Neural crest cell (in vitro differentiated cells): ENCODE data around the gene RIC1. TPM values are rescaled to one million over a fixed set of nuclear protein-coding genes. Genes with fewer than 3 reads are reported as not detected.
"Not testable (repeated sequence)": the region's sequence is repeated elsewhere in the genome, so short reads cannot be mapped to it uniquely, and the experiment has no call there.

Experiments
- DNase-seq: peaks from one replicate; pipeline ENCODE4 v3.0.0; 2021; ENCODE audit warnings: low read depth, mixed read lengths, low spot score
- H3K27ac Mint-ChIP-seq: one replicate; pipeline ENCODE4 v1.8.0; 2021; ENCODE audit warnings: mild to moderate bottlenecking, mixed read lengths; ENCODE audit not compliant: unreplicated experiment
- H3K27me3 Mint-ChIP-seq: 2 replicates; pipeline ENCODE4 v1.8.0; 2021; ENCODE audit warnings: low read depth, mild to moderate bottlenecking, mixed read lengths
- H3K36me3 Mint-ChIP-seq: 2 replicates; pipeline ENCODE4 v1.8.0; 2021; ENCODE audit warnings: low read depth, mild to moderate bottlenecking, mixed read lengths
- H3K4me1 Mint-ChIP-seq: 2 replicates; pipeline ENCODE4 v1.8.0; 2021; ENCODE audit warnings: mixed read lengths
- H3K4me3 Mint-ChIP-seq: one replicate; pipeline ENCODE4 v1.8.0; 2021; ENCODE audit warnings: mild to moderate bottlenecking, mixed read lengths
- H3K9me3 Mint-ChIP-seq: 2 replicates; pipeline ENCODE4 v1.8.0; 2021; ENCODE audit warnings: mixed read lengths
- total RNA-seq: library from RNA; stranded (reverse); gene quantifications from 2 replicates; pipeline ENCODE4 v1.2.1, GENCODE V29; 2021
- TF ChIP-seq, protein P1 (sequence below): fragments of 200-600 bp; sonication (generic); conservative IDR thresholded peaks from 2 replicates; pipeline ENCODE4 v1.5.0; 2021; ENCODE audit warnings: antibody characterized with exemption, mild to moderate bottlenecking

Gene RIC1
- total RNA-seq, 1 donor from 2014 or later: 21.6 TPM

DNA sequence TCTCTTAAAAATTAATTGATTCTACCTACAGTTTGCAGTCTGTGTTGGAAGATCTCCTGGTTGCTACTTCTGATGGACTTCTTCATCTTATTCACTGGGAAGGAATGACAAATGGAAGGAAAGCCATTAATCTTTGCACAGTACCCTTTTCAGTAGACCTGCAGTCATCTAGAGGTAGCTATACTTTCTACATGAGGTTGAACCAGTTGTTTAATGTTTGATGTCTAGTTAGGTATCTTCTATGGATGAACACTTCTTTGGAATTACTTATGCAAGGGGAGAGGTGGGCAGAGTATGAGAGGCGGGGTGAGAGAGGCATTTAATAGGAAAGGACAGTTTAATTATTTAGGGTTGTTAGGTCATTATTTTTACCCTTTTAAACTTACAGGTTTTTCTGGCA lies 91.2 kb downstream of the RIC1 start:
- Mint-ChIP-seq H3K4me3 (no peak overlapping the region), H3K27ac (no peak overlapping the region), H3K27me3 (no peaks in the 10 kb centered on the region), H3K4me1 (no peaks in the 10 kb centered on the region), H3K9me3 (peaks cover 4% of the 10 kb centered on the region), H3K36me3 (peaks cover 51% of the 10 kb centered on the region)
- DNase-seq: no peak
- TF ChIP-seq, protein P1, sequence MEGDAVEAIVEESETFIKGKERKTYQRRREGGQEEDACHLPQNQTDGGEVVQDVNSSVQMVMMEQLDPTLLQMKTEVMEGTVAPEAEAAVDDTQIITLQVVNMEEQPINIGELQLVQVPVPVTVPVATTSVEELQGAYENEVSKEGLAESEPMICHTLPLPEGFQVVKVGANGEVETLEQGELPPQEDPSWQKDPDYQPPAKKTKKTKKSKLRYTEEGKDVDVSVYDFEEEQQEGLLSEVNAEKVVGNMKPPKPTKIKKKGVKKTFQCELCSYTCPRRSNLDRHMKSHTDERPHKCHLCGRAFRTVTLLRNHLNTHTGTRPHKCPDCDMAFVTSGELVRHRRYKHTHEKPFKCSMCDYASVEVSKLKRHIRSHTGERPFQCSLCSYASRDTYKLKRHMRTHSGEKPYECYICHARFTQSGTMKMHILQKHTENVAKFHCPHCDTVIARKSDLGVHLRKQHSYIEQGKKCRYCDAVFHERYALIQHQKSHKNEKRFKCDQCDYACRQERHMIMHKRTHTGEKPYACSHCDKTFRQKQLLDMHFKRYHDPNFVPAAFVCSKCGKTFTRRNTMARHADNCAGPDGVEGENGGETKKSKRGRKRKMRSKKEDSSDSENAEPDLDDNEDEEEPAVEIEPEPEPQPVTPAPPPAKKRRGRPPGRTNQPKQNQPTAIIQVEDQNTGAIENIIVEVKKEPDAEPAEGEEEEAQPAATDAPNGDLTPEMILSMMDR: no peak

DNA sequence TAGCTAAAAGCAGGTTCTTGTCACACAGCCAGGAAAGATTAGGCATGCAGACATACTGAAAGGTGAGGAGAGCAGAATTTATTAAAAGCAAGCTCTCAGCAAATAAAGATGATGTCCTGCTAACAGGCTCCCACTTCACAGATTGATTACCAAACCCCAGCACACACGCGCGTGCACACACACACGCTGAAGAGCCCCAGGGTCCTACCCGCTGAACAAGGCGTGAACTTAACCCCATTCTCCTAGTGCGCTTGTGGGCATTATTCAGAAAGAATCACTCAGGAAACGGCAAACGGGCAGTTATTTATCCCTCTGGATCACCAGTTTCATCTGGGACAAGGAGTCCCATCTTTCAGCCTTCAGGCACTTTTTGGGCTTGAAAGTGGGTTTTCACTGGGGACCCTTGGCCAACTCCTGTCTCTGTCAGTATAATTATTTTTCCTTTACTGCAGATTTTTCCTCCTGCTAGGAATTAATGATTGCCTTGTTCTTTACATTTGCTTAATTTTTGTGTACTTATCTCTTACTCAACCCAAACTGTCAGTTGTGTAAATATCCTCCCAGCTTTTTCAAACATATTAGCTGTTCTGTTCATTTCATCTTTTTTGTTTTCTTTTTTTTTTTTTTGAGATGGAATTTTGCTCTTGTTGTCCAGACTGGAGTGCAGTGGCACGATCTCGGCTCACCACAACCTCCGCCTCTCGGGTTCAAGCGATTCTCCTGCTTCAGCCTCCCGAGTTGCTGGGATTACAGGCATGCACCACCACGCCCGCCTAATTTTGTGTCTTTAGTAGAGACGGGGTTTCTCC lies 92.6 kb downstream of the RIC1 start:
- Mint-ChIP-seq H3K36me3 (peaks cover 57% of the 10 kb centered on the region), H3K27me3 (no peaks in the 10 kb centered on the region)

DNA sequence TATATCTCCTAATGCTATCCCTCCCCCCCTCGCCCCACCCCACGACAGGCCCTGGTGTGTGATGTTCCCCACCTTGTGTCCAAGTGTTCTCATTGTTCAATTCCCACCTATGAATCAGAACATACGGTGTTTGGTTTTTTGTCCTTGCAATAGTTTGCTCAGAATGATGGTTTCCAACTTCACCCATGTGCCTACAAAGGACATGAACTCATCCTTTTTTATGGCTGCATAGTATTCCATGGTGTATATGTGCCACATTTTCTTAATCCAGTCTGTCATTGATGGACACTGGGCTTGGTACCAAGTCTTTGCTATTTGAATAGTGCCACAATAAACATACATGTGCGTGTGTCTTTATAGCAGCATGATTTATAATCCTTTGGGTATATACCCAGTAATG lies 93.8 kb downstream of the RIC1 start:
- H3K27me3 Mint-ChIP-seq, H3K4me3 Mint-ChIP-seq, DNase-seq, H3K27ac Mint-ChIP-seq, H3K4me1 Mint-ChIP-seq, H3K9me3 Mint-ChIP-seq: not testable (repeated sequence)
- peaks cover 63% of the 10 kb centered on the region for H3K36me3 Mint-ChIP-seq

More for the DNA sequence above, 92.6 kb downstream of the RIC1 start:
- Mint-ChIP-seq H3K4me3 (no peak overlapping the region), H3K27ac (no peak overlapping the region), H3K9me3 (peaks cover 4% of the 10 kb centered on the region), H3K4me1 (no peaks in the 10 kb centered on the region)
- TF ChIP-seq, protein P1: no peak
- no peak for DNase-seq

DNA sequence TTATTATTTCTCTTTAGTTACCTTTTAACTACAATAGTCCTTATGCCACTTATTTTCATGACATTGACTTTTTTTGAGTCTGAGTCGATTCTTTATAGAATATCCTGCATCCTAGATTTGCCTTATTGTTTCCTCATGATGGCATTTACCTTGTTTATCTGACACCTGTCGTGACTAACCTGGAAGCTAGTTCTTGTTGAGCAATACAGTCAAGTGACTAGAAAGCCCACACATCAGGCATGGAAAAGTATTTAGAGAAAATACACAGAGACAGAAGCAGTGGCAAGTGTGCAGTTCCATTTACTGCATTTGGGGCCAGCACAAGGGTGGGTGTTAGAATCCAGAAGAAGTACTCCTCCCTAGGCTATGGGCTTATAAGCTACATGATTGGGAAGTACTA lies 106.2 kb downstream of the RIC1 start:
- Mint-ChIP-seq H3K27me3 (no peaks in the 10 kb centered on the region), H3K9me3 (peaks cover 11% of the 10 kb centered on the region), H3K27ac (no peak overlapping the region), H3K36me3 (peaks cover 36% of the 10 kb centered on the region), H3K4me3 (no peak overlapping the region), H3K4me1 (no peaks in the 10 kb centered on the region)
- DNase-seq: no peak
- TF ChIP-seq, protein P1: no peak

DNA sequence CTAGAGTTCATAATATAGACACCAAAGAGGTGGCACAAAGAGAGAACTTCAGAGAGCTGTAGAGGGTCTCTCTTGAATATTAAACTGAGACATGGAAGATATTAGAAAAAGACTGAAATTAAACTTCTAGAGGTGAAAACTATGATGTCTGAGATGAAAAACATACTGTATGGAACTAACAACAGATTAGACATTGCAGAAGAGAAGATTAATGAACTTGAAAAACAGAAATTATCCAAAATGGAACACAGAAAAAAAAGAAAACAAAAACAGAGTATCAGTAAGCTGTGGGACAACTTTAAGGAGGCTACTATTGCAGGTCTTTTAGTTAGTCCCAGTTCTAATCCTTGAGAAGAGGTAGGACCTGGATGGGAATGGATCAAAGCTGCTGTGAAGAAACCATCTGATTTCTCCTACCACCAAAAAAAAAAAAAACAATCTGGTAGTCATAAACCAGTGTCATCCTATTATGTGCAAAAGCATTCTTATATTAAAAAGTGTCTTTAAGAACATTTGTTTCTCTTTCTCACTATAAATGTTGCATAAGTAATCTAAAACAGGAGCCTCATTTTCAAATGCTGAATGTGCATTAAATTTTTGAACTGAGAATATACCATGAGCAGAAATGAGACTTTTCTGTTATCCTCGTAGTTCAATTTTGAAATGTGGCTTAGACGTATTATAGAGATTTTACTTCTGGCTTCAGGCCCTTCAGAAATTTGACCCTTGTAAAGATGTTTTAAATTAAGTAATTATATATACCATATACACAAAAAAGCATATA lies 107.8 kb downstream of the RIC1 start:
- TF ChIP-seq, protein P1: no peak
- no peak overlapping the region for H3K4me3 Mint-ChIP-seq
- peaks cover 17% of the 10 kb centered on the region for H3K9me3 Mint-ChIP-seq
- no peak overlapping the region for H3K27ac Mint-ChIP-seq
- peaks cover 49% of the 10 kb centered on the region for H3K36me3 Mint-ChIP-seq
- H3K4me1 Mint-ChIP-seq: peaks cover 12% of the 10 kb centered on the region
- DNase-seq: no peak
- no peaks in the 10 kb centered on the region for H3K27me3 Mint-ChIP-seq

DNA sequence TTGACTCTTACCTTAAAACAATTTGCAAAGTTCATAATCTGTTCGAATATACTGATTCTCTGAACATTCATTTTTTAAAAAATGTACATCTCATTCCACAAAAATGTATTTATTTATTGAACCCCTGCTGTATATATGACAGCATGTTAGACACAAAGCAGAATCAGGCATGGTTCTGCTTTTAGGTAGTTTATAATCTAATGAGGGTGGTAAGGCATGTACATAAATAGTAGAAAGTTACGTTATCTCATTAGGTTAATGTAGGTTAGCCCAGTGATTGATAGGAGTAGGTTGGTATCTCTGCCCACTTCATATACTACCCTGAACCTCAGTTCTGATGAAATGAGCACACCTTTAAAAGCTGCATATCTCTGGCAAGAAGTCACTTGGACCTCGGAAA lies 114.2 kb downstream of the RIC1 start:
- peaks cover 45% of the 10 kb centered on the region for H3K36me3 Mint-ChIP-seq
- no peak overlapping the region for H3K27ac Mint-ChIP-seq
- no peak for DNase-seq
- H3K27me3 Mint-ChIP-seq: no peaks in the 10 kb centered on the region
- H3K4me3 Mint-ChIP-seq: no peak overlapping the region
- TF ChIP-seq, protein P1: no peak
- H3K9me3 Mint-ChIP-seq: peaks cover 15% of the 10 kb centered on the region
- peaks cover 16% of the 10 kb centered on the region for H3K4me1 Mint-ChIP-seq
